ENCODE measurements around the gene SLC6A20.
"Not testable (repeated sequence)": the region's sequence is repeated elsewhere in the genome, so short reads cannot be mapped to it uniquely, and the experiment has no call there.

Gene SLC6A20

DNA sequence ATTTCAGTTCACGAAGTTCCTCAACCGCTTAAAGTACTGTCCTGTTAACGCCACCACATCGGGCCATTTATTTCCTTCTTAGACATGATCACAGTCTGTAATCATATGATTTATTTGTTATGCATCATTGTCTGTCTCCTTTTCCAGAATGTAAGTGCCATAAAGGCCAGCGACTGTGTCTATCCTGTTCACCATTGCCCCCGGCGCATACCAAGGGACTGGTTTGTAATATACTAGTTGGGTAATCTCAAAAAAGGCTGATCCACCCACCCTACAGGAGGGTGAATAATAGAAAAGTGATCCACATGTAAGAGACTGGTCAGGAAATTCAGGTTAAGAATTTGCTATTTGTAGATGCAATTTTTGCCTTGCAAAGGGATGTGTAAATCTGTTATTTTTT lies 41.9 kb downstream of the SLC6A20 start:
- no peak for DNase-seq

DNA sequence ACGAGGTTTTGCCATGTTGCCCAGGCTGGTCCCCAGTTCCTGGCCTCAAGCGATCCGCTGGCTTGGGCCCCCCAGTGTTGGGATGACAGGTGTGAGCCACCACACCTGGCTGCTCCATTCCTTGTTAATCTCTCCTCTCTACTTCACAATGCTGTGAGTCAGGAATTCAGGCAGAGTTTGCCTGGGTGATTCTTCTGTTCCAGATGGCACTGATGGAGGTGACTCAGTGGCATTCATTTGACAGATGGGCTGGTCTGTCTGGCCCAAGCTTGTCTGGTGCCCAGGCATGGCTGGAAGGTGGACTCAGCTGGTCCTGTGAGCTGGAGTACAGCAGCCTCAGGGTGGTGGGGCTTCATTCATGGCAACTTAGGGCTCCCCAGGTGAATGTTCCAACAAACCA lies 43.2 kb downstream of the SLC6A20 start:
- DNase-seq, result no peak

DNA sequence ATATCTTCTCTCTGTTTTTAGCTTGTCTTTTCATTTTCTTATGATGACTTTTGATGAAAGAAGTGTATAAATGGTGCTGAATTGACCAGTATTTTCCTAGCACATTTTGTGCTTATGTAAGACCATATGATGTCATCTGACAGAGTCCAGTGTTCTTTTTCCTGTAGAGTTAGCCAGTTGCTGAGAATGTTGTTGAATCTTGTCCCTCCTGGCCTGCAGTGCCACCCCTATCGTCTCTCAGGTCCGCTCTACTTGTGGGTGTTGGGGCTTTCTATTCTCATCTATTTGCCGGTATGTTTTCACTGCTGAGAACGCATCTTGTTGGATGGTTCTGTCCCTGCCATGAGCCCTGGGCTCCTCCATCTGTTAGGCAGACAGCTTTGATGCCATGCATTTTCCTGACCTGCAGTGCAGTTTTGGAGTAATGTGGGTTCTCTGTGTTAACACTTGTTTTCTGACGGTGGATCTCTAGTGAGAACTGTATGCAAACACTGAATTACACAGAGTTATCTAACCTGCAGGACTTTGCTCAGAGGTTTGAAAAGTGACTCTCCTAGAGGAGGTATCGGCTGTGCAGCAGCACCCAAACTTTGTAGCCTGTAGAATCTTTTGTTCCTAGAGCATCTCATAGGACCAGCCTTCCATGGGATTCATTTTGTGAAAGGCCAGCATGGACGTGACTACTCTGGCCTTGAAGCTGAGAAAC lies 44.6 kb downstream of the SLC6A20 start:
- DNase-seq, result no peak

DNA sequence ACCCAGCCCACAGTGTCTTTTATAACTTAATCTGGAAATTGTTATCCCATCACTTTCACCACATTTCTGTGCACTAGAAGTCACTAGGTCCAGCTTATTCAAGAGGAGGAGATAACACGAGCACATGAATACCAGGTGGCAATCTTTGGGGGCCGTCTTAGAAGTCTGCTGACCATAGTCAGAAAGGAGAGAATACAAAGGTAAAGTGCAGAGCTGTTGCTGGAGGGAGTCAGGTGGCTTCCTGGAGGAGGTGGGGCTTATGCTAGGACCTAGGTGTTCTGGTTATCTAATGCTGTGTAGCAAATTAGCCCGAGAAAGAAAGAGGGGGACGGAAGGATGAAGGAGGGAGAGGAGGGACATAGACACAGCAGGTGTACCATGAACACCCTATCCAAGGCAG lies 46.5 kb downstream of the SLC6A20 start:
- DNase-seq, result no peak

DNA sequence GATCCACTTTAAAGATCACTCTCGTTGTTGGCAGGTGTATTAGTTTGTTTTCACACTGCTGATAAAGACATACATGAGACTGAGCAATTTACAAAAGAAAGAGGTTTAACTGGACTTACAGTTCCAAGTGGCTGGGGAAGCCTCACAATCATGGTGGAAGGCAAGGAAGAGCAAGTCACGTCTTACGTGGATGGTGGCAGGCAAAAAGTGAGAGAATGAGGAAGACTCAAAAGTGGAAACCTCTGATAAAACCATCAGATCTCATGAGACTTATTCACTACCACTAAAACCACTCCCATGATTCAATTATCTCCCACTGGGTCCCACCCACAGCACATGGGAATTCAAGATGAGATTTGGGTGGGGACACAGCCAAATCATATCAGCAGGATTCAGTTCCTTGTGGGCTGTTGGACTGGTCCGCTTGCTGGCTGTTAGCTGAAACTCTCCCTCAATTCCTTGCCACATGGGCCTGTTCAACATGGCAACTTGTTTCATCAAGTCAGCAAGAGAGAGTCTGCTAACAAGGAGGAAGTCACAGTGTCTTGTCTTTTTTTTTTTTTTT lies 47.2 kb downstream of the SLC6A20 start:
- not testable (repeated sequence) for DNase-seq

DNA sequence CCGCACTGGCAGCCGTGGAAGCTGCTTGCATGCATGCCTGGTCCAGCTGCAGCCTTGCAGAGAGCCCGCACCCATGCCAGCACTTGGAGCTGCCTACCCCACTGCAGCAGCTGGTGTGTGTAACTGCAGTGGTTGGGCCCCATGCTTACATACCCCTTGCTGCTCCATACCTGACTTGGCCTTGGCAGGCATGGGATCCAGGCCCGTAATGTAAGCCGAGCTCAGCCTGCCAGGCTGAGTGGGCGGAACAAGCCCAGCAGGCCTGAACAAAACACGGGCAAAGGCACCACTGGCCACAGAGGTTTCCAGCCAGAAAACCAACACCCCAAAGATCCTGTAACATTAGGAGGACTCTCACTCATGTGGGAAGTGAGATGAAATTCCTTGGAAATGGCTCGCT lies 48.3 kb downstream of the SLC6A20 start:
- no peak for DNase-seq

DNA sequence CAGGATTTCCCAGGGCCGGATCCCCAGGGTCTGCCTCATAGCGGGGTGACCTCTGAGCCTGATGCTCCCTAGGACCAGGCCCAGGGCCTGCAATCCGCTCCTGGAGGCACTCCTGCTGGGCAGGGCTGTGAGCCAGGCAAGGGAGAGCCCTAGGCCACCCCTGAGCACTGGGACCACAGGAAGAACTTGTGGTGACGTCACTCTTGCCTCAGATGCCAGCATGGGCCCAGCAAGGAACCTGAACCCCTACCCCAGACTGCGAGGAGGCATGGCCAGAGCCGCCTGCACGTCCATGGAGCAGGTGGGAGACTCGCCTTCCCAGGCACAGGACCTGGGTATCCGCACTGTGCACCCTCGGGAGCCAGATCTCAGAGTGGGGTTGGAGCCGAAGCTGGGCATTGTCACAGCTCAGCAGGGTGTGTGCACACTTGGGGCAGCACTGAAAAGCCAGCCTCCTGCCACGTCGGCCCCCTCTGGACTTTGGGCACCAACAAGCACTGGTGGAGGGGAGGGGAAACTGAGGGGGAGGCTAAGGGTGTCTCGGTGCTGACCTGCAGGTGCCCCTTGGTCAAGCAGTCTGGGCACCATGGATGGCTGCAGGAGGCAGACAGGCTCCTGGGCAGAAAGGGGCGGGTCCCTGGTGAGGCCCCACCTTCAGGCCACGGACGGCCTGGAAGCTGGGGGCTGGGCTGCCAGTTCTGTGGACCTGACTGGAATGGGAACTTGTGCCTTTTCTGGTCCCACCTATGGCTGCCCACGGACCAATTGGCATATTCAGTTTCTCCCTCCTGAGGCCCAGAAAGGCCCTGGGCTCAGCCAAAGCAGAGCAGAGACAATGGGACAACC lies 49.3 kb downstream of the SLC6A20 start:
- no peak for DNase-seq

DNA sequence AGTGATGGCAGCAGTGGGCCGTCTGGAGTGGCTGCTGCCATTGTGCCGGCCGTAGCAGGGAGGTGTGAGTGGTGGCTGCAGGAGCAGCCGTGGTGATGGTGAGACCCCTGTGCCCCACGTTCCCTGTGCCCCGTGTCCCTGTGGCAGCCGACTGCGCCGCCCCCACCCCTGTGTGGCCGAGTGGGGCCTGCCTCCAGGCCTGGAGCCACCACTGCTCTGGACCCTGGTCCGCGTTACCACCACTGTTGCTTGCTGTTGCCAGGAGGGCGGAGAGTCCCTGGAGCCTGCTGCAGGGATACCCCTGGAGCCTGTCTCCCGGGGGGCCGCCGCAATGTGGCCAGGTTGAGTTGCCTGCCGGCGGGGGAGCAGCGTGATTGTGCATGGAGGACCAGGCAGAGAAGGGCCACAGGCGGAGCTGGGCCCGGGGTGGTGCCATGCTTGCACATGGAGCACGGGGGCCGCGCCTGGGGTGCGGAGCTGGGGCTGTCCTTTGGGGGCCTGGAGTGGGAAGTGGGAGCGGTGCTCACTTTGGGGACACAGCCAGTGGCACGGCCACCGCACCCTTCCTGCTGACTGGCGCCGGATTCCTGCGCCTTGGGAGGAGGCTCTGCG lies 50.1 kb downstream of the SLC6A20 start:
- DNase-seq, result no peak

DNA sequence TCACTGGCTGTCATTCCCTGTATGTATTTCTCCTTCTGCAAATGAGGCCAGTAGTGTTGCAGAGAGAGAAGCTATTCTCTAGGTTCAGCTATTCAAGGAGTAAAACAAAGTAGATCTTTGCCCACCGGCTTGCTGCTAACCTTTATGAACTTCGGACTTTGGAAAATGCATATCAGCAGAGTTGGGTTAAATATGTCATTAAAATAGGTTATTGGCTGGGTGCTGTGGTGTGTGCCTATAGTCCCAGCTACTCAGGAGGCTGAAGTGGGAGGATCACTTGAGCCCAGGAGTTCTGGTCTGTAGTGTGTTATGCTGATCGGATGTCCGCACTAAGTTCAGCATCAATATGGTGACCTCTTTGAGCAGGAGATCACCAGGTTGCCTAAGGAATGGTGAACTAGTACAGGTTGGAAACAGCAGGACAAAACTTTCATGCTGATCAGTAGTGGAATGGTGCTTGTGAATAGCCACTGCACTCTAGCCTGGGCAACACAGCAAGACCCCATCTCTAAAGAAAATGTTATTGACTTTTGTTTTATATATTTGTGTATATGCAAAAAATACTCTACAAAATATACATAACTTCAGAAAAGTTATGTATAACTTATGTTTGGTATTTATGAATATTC lies 53.8 kb downstream of the SLC6A20 start:
- no peak for DNase-seq

DNA sequence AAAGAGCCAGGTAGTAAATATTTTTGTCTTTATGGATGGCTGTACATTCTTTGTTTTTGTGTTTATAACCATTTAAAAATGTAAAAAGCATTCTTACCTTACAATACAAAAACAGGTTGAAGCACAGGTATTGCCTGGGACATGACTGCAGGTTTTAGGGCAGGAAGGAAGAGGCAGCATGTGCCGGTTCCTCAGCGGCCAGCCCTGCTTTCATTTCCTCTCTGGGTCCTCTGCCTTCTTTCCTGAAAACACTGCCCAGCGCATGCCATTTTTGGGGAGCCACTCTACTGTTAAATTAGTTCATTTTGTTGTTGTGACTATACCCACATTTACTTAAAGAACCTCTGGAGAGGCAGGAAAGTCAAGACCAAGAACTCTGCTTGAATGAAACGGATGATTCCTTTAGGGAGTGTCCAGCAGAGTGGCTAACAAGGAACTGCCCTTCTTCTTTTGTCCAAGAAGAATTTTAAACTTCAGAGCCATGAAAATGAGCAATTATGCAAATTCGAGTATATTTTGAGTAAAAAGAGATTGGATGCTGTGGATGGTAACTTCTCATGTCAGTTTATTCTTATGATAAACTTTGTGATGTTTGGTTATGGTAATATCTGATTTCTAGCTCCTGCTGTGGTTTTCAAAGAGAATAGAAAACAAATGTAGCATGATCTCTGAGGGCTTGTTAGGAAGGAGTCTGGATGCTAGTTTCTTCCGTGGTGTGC lies 54.4 kb downstream of the SLC6A20 start:
- DNase-seq, result no peak

DNA sequence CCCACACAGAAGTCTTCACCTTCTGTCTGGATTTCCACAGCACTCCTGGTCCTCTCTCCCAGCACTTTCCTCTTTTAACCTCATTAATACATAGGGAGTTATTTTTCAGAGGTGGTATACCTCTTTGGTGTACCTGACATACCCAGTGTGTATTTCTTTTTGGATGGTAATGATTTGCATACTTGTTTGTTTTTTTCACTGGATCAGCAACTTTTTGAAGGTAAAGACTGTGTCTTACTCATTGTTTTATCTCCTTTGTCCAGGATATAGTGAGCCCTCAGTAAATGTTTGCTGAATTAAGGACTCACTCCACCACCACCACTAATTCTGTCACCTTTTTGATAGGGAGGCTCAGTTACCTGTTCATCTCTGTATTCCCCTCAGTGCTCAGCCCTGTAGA lies 55.1 kb downstream of the SLC6A20 start:
- no peak for DNase-seq

DNA sequence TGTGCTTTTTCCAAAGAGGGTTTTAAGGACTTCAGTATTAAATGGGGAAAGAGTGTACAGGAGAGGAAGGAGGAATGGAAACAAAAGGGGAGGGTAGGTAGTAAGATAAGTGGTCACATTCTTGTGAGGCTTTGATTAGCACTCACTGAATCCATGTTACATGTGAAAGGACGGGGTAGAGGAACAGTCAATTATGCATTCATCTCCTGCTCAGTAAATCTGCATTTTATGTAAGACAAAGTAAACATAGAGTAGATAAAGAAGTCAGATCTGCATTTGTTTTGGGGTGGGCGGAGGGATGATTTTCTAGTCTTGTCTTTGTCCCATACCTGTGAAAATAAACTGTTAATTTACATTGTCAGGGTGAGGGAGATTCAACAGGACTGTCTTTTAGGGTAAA lies 56.3 kb downstream of the SLC6A20 start:
- DNase-seq, result no peak

DNA sequence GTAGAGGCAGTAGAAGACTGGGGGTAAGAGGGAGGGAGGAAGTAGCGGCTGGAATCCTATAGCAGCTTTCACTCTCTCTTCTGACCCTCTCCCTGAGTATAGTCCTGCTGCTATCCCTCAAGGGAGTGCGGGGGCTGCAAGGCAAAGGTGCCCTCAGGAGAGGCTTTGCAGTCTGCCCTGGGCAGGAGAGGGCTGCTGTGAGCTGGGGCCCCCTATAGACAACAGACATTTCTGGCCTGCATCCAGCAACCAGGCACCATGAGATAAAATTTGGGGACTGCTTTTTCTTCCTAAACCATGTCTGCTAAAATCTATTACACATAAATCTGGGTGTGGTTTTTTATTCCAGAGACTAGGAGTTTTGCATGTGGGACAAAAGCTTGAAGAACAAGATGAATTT lies 59.1 kb downstream of the SLC6A20 start:
- no peak for DNase-seq

DNA sequence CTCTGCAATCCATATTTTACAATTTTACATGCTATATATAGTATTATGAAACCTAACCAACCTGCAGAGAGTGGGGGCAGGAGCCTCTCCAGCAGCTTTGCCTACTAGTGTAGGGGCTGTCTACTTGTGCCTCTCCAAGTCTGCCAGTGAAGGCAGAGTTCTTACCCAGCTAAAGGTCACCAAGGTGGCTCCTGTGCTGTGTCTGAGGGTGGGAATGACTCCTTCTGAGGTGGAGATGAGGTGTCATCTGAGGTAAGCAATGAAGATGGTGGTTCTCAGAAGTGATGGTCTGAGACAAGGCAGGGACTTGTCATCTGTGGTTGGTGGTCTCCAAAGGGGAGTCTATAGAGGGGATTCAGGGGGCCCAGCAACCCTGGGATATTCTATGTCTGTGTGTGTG lies 59.6 kb downstream of the SLC6A20 start:
- DNase-seq, result no peak

DNA sequence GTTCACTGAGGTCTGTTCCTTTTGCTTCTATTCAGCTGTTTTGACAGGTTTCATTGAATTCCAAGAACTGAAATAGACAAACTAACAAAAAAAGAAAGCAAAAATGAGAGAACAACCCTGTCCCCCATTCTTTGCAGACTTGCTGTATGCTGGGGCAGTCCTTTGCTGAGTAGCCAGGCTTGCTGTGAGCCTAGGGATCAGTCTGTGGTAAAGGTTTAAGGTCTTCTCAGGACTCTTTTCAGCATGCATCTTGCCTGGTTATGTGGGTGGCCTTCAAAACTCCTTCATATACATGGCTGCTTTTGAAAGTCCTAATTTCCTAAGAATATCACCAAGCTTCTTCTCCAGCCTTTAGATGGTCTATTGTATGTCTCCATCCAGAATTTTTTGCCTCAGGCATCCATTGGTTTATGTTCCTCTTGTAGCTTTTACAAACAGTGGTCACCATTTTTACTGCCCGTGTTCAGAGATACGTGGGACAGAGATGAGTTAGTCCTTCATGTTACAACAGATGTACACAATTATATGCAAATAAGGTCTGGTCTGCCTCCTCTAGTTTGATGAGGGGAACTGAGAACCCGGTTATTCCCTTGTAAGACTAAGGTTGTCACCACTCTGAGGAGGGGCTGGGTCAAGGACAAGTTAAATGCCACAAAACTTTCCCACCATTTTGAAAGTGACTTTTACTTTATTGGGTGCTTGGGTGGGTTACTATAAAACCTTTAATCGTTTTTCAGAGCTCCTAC lies 65.8 kb downstream of the SLC6A20 start:
- no peak for DNase-seq

DNA sequence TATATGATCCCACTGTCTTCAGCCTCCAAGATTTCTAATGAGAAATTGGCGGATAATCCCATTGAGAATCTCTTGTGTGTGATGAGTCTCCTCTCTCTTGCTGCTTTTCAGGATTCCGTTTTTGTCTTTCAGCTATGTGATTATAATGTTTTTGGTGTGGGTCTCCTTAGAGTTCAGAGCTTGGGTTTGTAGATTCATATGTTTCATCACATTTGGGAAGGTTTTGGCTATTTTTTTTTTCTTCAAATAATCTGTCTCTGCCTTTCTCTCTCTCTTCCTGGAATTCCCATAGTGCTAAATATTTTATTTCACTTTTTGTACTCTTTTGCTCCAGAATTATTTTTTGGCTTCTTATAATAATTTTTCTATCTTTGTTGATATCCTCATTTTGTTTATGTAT lies 66.7 kb downstream of the SLC6A20 start:
- no peak for DNase-seq

DNA sequence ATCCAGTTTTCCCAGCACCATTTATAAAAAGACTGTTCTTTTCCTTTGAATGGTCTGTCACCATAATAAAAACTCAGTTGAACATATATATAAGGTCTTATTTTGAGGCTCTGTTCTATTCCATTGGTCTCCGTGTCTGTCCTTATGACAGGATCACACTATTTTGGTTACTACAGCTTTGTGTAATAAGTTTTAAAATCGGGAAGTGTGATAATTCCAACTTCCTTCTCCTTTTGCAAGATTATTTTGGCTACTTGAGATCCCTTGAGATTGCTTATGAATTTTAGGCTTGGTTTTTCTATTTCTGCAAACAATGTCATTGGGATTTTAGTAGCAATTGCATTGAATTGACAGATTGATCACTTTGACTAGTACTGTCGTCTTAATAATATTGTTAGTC lies 71.4 kb downstream of the SLC6A20 start:
- no peak for DNase-seq

DNA sequence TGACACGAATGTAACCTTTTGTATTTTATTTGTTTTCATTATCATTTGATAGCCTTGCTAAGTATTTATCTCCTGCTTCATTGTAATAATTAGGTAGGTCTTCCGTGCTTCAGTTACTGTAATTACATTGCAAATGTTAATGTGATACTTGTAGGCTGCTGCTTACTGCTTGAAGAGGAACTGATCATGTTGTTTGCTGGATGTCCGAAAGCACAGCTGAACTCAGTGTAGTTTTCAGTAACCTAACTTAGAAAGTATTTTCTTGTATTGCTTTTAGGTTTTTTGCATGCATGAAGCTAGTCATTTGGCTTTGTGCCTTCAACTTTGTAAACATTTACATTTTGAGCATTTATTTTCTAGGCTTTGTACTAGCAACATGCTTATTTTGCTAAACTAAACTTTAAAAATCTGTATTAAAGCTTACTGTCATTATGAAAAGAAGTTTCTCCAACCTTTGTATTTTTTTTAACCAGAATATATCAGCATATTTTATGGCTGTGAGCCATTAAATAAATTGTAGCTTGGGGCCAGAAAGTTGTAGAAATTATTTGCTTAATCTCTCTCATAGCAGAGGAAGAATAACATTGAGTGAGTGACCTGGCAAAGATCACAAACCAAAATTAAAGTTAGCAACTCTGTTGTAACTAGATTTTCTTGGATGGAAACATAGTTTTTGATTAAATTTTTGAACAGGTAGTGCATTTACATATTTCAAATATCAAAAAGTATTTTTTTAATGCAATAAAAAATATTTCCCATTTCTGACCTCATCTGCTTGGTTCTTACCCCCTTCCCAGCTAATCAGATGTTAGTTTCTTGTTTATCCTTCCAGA lies 76.5 kb downstream of the SLC6A20 start:
- DNase-seq, result no peak

DNA sequence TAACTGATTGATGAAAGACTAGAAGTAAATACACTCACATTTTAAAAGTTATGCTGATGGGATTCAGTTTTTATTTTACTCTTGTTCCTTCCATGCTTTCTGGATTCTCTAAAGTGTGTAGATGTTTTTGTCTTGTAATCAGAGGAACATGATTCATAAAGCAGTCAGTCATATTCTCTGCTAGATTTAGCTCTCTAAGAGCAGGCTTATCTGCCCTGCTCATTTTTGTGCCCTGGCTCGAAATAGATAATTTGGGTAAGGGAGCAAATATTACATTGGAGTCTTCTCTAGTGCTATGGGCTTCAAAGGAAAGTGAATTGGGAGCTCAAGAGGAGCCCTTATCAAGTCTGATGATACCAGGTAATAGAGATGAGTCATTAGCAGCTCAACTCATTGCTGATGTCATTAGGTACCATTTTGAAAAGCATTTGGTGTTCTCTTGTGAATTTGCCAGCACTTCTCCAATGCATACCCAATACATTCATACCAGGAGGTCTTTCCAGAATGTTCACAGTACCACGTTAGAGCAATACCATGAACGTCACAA lies 79.5 kb downstream of the SLC6A20 start:
- DNase-seq, result no peak

DNA sequence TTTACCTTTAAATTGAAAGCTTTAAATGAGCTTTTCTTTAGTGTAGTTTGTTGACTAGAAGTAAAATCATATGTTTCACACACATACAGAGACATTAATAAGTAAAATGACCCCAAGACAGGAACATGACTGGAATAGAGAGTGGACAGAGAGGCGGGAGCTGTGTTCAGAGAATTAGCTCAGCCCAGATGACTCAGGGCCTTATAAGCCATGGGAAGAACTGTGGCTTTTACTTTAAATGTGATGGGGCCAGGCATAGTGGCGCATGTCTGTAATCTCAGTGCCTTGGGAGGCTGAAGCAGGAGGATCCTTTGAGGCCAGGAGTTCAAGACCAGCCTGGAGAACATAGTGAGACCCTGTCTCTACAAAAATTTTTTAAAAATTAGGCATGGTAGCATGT lies 80.4 kb downstream of the SLC6A20 start:
- no peak for DNase-seq
